ENCODE data around the gene TMEM79. TPM values are rescaled to one million over a fixed set of nuclear protein-coding genes. Genes with fewer than 3 reads are reported as not detected.

Gene TMEM79
- total and polyA plus RNA-seq, 2 experiments from 2014 or later, result 0.97 to 1.5 TPM

DNA sequence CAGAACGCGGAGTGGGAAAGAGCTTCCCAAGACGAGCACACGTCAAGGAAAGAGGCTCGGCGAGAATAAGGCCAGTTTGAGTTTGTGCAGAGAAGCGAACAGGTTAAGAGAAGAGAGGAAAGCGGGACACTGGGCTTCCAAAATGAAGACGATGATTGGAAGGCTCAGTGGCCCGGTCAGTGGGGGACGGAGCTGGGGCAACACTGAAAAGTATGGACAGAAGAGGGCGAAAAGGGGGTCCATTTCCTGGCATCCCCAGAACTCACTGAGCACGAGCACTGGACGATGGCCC lies 53.7 kb downstream of the TMEM79 start:
- TF ChIP-seq CTCF (conservative IDR thresholded peaks at IDR 0.05; ENCODE audit: low read depth in 2 of 2) (no peak), REST (IDR thresholded peaks at IDR 0.05; ENCODE audit: unreplicated experiment) (no peak)
- ATAC-seq (no peak), DNase-seq (ENCODE audit: low spot score) (no peak)
- Histone ChIP-seq H3K27ac (ENCODE audit: low read depth) (peak overlapping the region; percentile 72; the same call in 1 of the 2 replicates), H3K4me1 (ENCODE audit: insufficient read depth) (peaks cover 9% of the 10 kb centered on the region), H3F3A (replicated peaks; ENCODE audit: low read depth) (peaks cover 18% of the 10 kb centered on the region), H3K79me2 (replicated peaks; ENCODE audit: insufficient read depth) (peaks cover 51% of the 10 kb centered on the region), H3K9me2 (ENCODE audit: insufficient read depth) (no peaks in the 10 kb centered on the region), H3K4me3 (peak overlapping the region; percentile 95), H3K36me3 (ENCODE audit: insufficient read depth) (peaks cover 27% of the 10 kb centered on the region), H3K27me3 (ENCODE audit: insufficient read depth) (no peaks in the 10 kb centered on the region), H4K20me1 (replicated peaks; ENCODE audit: insufficient read depth) (peaks cover 38% of the 10 kb centered on the region), H3K4me2 (peak overlapping the region; percentile 85), H2AFZ (0 out of 2 replicates have a peak overlapping the region, but pooled peaks have one; percentile 54)
- Mint-ChIP-seq H3K27me3 (ENCODE audit: insufficient read depth, low read depth, poor library complexity) (peaks cover 10% of the 10 kb centered on the region), H3K9me3 (peaks cover 6% of the 10 kb centered on the region; the same call in 1 of the 3 replicates), H3K4me3 (peak overlapping the region; percentile 100), H3K36me3 (ENCODE audit: low read depth) (peaks cover 53% of the 10 kb centered on the region), H3K4me1 (peaks cover 13% of the 10 kb centered on the region), H3K27ac (peak overlapping the region; percentile 98)

DNA sequence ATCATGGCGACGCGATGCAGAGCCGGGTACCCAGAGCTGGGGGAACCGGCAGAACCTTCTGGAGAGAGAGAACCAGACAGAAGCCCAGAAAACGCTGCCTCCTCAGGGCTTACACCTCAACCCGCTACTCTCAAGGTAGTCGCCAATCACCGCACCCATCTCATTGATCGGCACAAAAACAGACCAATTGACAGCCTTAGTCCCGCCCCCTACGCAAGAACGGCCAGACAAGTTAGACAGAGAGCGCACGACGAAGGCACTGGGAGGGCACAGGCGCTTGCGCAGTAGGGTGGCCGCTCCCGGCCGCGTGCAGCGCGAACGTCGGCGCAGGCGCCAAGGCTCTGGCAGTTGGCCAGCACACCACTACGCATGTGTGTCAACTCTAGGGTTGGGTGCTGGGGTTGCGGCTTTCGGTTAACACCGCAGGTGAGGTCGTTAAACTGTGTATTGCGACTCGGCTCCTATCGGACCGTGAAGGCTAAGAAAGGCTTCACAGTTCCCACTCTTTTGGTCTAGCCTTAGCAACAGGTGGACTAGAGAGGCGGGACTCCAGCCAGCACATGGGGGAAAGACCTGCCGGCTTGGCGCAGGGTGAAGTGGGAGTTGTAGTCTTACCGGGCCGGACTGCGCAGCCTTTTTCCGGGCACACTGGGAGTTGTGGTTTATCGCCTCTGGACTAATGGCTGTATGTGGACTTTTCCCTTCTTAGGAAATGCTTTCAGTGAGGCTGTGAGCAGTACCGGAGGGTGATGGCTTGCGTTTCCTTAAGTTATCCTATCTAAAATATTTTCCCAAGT lies 54.3 kb downstream of the TMEM79 start, which contains the start of the genes CCT3 and TSACC:
CCT3 (minus strand) TSS at position 113 of the 797 bp plus-strand sequence; CDS start at position 5, 108 bp downstream.
TSACC (plus strand) TSS at position 347 of the 797 bp plus-strand sequence. CDS start 1,232 bp downstream, outside the sequence.
- peak within 1 kb of the TSS; percentile 83 for H2AFZ ChIP-seq
- peaks cover 13% of the 10 kb centered on the region for H3K4me1 Mint-ChIP-seq
- H3K36me3 Mint-ChIP-seq (ENCODE audit: low read depth), result peaks cover 47% of the 10 kb centered on the region
- peaks cover 9% of the 10 kb centered on the region for H3K4me1 ChIP-seq (ENCODE audit: insufficient read depth)
- H4K20me1 ChIP-seq (replicated peaks; ENCODE audit: insufficient read depth), result peaks cover 35% of the 10 kb centered on the region
- ATAC-seq (peak; percentile 96), DNase-seq (ENCODE audit: low spot score) (peak; percentile 100)
- peaks cover 46% of the 10 kb centered on the region for H3K79me2 ChIP-seq (replicated peaks; ENCODE audit: insufficient read depth)
- H3K27ac Mint-ChIP-seq, result peak within 1 kb of the TSS; percentile 98
- no peaks in the 10 kb centered on the region for H3K27me3 ChIP-seq (ENCODE audit: insufficient read depth)
- peaks cover 16% of the 10 kb centered on the region; the same call in 1 of the 2 replicates for H3F3A ChIP-seq (replicated peaks; ENCODE audit: low read depth)
- H3K4me3 ChIP-seq, result peak within 1 kb of the TSS; percentile 95
- peaks cover 10% of the 10 kb centered on the region for H3K27me3 Mint-ChIP-seq (ENCODE audit: insufficient read depth, low read depth, poor library complexity)
- H3K9me3 Mint-ChIP-seq, result peaks cover 6% of the 10 kb centered on the region; the same call in 1 of the 3 replicates
- peaks cover 22% of the 10 kb centered on the region for H3K36me3 ChIP-seq (ENCODE audit: insufficient read depth)
- H3K9me2 ChIP-seq (ENCODE audit: insufficient read depth), result no peaks in the 10 kb centered on the region
- H3K4me2 ChIP-seq, result peak within 1 kb of the TSS; percentile 85
- peak within 1 kb of the TSS; percentile 72; the same call in 1 of the 2 replicates for H3K27ac ChIP-seq (ENCODE audit: low read depth)
- peak within 1 kb of the TSS; percentile 100 for H3K4me3 Mint-ChIP-seq
- 0 out of 4 replicates have a peak, but pooled peaks of 1 of the 2 experiments have one; percentile 5 for TF ChIP-seq CTCF (conservative IDR thresholded peaks at IDR 0.05; ENCODE audit: low read depth in 2 of 2)
- no peak for TF ChIP-seq ZNF114 (CRISPR knock-in tag; IDR thresholded peaks at IDR 0.05)
- peak; percentile 10 for TF ChIP-seq REST (IDR thresholded peaks at IDR 0.05; ENCODE audit: unreplicated experiment)

All from GM23338 (cell line).